NCI-H1092 treated with DMSO at 0.1 percent for 48 hours (cell line): ENCODE measurements around the gene MASP1.

Experiments used
- DNase-seq: peaks from one replicate; lab custom pipeline; 2025; lab: John Stamatoyannopoulos, UW

Gene MASP1, protein sequence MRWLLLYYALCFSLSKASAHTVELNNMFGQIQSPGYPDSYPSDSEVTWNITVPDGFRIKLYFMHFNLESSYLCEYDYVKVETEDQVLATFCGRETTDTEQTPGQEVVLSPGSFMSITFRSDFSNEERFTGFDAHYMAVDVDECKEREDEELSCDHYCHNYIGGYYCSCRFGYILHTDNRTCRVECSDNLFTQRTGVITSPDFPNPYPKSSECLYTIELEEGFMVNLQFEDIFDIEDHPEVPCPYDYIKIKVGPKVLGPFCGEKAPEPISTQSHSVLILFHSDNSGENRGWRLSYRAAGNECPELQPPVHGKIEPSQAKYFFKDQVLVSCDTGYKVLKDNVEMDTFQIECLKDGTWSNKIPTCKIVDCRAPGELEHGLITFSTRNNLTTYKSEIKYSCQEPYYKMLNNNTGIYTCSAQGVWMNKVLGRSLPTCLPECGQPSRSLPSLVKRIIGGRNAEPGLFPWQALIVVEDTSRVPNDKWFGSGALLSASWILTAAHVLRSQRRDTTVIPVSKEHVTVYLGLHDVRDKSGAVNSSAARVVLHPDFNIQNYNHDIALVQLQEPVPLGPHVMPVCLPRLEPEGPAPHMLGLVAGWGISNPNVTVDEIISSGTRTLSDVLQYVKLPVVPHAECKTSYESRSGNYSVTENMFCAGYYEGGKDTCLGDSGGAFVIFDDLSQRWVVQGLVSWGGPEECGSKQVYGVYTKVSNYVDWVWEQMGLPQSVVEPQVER

DNA sequence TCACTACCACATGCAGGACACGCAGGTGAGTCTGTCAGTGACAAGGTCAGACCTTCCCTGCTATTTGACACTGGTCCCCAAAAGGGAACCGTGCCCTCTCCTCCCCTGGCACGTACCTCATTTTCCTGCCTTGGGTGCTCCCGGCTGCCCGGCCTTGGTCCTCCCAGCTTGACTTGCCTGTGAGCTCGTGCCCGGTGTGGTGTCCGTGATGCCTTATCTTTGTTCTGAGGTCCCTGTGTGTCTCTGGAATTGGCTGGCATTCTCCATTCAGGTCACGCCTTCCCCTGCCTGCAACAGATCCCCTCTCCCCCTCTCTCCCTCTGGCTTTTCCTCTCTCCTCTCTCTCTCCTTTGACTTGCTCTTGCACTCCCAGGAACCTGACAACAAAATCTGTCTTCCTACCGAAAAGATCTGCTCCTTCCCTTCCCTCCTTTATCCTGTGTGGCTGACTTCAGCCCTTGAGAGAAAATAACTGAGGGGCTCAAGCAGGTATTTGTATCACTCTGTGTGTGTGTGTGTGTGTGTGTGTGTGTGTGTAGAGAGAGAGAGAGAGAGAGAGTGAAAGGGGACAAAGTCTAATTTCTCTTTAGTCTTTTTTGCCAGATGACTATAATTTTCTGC is at the start of gene MASP1:
Gene MASP1, minus strand, starts transcription at position 226 of the 621 bp plus-strand sequence. Its CDS starts 105 bp downstream, at position 121.
- no peak for DNase-seq

DNA sequence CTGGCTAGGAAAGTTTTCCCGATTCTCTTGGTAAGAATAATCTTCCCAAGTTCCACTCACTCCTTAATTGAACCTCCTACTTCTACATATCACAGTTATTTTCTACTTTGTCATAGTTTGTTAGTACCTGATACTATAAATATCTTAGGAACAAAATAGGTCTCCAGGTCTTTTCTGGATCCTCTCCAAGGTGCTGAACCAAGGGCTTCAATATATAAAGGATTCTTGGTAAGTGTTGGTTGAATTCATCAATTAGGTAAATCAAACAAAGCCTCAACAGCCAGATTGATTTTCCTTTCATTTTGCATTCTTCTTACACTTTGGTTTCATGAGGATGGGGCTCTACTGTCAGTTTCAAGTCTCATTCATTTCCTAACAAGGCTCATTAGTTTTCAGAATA is 49.0 kb upstream of the MASP1 start:
- DNase-seq: no peak

DNA sequence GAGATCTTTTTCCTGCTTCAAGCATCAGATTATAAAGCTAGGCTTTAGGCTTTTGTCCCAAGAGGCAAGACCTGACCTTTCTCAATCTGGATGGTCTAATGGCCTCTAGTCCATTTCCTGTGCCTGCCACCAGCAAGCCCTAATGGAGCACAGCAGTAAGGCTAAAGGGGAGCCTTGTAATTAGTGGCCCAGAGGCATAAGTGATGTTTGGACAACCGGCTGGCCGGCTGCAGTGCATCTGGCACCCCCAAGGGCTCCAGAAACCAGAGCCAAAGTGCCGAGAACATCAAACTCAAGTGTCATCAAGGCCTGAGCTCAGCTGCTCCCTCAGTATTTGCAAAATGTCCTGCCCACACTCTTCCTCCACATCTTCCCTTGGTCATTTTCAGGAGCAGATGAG is 44.8 kb upstream of the MASP1 start:
- peak; percentile 71 for DNase-seq

DNA sequence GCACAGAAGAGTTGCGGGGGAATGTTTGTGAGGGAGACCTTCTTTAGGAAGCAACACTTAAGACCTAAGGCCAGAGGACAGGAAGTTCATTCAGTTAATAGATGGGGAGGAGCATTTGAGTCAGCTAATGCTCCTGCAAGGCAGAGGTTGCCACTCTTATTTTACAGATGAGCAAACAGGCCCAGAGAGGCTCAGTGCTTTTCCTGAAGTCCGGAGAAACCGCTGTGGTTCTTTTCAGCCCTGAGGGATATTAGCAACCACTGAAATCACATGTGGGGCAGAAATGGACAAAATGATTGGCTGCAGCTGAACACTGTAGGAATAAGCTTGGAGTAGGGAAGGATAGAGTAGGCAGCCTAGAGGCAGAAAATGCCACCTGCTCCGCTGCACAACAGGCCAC is 43.4 kb upstream of the MASP1 start:
- DNase-seq: no peak

DNA sequence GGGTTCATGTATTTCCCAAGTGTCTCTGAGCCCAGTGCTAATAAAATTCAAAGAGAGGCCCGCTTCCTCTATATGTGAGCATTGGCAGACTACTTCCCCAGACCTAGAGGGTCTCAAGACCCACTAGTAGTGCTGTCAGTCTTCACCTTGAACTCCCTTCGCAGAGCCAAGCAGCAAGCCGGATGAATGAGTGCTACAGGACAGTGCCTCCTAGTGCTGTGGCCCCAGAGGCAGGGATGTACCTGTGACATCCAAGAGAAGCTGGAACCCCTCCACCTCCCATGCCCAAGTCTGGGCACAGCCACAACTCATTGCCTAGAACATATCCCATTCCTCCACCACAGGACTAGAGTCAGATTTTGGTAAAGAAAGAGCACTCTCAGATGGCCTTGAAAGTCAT is 37.2 kb upstream of the MASP1 start:
- no peak for DNase-seq

DNA sequence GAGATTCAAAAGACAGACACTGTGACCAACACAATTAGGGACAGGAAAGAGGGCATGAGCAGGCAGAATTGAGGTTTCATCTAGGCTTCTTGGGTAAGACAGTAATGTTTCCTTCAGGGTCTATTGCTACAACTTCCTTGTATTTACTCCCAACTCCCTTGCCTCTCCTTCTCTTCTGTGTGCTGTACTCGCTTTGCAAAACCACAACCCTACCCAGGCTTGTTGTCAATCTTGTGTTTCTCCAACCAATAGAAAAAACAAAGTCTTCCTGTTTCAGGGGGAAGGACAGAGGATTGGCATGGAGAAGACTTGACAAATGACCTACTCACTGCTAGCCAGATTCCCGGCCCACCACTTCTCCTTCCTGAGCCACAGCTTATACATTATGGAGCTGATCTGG is 36.3 kb upstream of the MASP1 start:
- no peak for DNase-seq

DNA sequence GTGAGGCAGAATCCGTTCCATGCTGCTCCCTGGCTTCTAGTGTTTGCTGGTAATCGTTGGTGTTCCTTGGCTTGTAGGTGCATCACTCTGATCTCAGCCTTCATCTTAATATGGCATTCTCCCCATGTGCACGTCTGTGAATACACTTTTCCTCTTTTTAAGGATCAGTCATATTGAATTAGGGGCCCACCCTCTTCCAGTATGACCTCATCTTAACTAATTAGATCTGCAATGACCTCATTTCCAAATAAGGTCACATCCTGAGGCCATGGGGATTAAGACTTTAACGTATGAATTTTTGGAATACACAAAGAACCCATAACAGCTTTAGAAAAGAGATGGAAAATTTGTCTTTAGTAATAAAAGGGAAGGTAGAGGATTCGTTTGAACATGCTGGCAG is 34.1 kb upstream of the MASP1 start:
- no peak for DNase-seq

DNA sequence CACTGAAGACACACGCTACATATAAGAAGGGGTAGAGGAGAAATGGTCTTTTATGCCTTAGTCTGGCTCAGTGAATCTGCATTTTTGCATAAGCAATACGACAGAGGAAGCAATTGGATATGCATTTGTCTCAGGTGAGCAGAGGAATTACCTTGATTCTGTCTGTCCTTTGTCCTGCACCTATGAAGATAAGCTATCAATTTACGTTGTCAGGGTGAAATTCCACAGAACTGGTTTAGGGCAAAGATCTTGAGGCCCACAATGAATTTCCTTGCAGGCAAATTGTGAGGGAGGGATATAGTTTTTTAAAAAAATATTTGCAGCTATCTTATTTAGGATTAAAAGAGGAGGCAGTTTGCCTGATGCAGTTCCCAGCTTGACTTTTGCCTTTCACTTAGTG is 31.6 kb upstream of the MASP1 start:
- DNase-seq: no peak

DNA sequence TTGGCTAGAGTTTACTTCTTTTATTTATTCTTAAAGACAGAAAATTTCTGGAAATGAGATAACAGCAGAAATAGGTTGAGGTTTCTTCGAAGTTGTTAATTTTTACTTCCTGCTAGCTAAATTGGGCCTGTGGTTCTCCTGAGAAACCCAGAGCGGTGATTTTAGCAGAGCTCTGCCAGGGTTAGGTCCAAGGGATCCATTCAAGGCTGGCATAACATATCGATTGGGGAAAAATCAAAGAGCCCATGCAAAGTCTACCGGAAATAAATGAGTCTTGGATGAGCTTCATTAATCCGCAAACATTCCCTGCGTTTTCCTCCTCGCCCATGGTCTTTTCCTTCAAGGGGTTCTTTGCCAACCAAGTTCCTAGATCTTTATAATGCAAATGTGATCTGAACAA is 30.8 kb upstream of the MASP1 start:
- DNase-seq: no peak

DNA sequence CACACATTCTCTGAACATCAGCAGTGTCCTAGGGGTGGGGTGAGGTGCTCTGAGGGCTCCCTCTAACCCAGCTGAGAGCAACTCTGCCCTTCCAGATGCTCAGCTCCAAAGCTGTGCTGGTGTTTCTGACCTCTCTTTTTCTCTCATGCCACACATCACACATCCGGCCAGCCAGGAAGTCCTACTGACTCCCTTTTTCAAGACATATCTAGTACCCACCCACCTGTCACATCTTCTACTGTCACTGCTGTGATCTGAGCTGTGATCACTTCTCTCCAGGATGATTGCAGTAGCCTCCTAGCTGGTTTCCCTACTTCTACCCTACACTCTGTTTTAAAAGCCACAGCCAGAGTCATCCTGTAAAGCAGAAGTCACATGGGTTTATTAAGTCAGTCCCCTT is 30.2 kb upstream of the MASP1 start:
- DNase-seq: no peak

DNA sequence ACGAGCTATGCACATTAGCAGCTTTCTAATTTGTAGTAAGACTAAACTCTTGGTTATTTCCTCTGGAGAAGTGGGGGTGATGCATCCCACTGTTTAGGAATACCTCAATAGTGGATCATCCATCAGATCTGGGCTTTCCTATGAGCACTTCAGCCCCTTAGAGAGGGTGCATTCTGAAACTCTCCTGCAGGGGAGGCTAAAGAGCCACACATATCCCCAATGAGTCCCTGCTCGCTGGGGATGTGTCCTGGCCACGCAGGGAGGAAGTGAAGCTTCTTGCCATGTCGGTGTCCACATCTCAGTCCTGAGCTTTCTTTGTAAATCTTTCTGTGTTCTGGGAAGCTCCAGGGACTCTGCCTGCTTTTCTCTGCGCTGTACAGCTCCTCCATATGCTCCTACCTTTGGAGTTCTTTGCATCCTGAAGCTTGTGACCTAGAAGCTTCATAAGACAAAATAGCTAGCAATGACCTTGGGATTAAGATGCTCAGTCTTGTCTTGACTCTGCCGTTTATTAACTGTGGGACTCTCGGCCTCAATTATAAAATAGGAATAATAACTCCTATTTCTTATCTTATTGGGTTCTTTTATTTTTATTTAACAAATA is 28.3 kb upstream of the MASP1 start:
- DNase-seq: peak; percentile 63

DNA sequence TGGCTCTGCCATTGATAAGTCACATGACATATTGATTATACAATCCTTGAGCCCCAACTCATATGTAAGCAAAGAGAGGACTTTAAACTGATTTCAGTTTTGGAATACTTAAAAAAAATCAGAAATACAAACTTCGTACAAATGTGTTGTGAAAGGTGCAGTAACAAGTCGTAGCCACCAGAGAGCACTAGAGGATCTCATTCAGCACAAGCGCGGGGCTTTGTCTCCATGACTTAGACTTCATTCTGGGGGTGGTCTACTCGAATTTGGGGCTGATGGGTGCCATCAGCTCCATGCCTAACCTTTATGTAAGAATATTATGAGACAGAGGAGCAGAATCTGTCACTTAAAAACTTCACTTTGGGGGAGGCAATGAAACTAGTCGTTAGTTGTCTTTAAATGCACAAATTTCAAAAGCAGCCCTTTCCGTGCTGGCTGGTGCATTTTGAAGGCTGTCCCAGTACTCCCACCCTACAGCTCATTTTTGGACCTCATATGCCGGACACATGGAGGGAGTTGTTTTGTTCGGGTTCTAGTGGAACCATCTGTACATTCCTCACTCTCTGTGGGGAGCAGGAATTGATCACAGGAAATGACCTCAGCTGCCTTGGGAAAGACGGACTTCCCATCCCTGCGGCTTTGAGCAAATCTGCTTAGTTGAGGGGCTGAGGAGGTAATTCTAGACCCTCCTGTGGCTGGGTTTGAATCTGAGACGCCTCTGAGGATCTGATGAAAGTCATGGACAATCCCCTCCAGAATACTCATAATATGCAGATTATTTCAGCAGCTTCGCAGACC is 27.5 kb upstream of the MASP1 start:
- peak; percentile 55 for DNase-seq

DNA sequence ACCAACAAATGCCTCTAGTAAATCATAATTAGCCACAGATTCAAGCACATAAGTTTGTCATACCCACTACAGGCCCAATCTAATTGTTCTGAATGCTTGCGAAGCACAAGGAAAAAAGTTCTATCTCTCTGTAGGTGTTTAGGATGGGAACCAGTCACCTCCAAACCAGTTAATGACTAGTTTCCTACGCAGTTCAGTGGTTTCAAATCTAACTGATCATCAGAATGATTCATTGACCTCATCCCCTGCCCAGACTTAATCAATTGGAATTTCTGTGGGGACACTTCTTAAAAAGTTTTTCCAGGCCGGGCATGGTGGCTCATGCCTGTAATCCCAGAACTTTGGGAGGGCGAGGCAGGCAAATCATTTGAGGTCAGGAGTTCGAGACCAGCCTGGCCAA is 24.3 kb upstream of the MASP1 start:
- no peak for DNase-seq

DNA sequence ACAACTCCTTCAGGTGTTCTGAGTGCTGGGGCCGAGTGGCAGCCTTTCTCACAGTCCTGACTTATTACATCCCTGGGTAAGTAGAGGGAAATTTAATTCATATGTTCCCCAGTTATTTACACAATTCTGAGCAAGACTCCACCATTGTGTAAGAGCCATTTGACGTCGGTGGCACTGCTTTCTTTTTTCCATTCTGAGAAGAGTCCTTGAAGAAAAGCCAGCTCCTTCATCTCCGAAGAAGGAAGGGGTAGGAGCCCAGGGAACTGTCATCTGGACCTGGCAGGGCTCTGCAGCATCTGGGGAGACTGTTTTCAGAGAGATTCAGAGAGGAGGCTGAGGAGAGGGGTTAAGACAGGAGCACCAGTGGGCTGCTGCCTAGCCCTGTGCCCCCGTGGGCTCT is 22.6 kb upstream of the MASP1 start:
- no peak for DNase-seq

DNA sequence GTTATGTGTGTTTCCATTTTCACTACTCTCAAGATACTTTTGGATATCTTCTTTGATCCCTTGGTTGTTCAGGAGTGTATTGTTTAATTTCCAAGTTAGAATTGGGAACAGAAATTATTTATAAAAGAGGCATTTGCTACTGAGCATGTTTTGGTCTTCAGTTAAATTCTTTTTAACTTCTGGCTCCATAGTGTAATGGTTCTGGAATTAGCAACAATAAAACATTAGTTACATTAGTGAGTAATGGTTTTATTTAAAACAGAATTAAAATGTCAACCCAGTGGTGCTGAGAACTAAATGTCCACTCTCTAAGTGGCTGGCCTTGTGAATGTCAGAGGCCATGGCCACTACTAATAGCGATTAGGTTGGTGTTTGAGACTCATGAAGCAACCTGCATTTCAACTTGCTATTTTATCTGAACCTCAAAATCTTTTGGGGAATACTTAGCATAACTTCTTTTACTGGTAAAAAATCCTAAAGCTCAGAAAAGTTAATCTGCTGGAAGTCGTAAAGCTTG is 19.5 kb upstream of the MASP1 start:
- no peak for DNase-seq

DNA sequence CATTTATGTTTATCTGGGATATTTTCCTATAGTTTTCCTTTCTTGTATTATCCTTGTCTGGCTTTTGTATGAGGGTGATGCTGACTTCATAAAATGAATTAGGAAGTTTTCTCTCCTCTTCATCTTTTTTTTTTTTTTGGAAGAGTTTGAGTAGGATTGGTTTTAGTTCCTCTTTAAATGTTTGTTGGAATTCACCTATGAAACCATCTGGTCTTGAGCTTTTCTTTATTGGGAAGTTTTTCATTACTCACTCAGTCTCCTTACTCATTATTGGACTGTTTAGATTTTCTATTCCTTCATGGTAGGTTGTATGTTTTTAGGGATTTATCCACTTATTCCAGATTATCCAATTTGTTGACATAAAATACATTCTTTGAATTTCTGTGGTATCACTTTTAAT is 18.7 kb upstream of the MASP1 start:
- no peak for DNase-seq

DNA sequence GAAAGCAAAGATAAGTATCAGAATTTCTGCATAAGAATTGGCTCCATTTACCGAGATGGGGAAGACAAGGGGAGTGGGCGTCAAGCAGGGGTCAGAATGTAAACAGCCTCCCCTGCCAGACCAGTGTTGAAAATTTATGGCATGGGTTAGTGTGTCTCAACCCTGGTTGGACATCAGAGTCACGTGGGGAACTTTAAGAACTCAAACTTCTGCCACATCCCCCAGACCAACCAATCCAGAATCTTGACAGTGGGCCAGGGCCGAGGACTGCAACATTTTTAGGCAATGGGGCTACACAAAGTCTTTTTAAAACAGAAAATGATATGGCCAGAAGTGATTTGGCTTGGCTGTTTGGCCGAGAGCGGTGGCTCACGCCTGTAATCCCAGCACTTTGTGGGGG is 14.3 kb upstream of the MASP1 start:
- DNase-seq: no peak

DNA sequence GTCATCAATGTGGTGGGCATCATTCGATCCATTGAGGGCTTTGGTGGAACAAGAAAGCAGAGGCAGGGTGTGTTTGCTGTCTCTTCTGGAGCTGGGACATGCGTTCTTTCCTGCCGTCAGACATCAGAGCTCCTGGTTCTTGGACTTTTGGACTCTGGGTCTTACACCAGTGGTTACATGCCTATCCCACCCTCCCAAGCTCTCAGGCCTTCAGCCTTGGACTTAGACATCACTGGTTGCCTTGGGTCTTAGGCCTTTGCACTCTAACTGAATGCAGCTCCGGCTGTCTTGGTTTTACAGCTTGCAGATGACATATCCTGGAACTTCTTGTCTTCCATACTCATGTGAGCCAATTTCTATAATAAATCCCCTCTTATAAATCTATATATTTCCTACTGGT is 8.1 kb upstream of the MASP1 start:
- no peak for DNase-seq

DNA sequence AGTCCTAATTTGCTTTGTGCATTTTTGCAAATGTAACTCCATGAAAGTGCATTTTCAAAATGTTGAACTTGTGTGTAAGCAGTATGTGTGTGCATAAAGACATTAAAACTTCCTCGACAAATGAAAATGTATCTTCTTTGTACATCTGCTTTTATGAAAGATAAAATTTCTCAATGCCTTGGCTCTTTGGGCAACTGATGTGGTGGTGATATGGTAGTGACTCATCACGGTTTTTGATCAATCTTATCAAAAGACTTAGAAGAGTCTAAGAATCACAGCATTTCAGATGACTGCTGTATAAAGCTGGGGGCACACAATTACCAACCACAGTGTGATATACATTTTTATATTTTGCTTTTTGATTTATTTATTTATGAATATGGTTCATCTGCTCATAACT is 5.4 kb upstream of the MASP1 start:
- no peak for DNase-seq

DNA sequence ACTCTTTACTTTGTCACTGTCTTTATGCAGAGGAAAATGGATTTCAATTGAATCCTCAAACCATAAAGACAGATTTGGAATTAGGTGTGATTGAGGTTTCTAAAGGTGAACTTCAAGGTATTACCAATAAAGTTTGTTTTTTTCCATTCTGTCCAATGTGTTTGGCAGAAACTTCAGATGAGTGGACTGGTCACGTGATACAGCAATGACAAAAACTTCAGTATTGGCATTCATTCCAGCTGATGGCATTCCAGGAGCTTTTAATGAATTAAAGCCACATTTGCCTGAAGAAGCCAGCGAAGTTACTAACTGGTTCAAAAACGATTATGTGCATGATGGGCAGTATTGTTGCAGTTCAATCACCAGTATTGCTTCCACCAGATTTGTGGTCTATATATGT is 4.5 kb upstream of the MASP1 start:
- no peak for DNase-seq

DNA sequence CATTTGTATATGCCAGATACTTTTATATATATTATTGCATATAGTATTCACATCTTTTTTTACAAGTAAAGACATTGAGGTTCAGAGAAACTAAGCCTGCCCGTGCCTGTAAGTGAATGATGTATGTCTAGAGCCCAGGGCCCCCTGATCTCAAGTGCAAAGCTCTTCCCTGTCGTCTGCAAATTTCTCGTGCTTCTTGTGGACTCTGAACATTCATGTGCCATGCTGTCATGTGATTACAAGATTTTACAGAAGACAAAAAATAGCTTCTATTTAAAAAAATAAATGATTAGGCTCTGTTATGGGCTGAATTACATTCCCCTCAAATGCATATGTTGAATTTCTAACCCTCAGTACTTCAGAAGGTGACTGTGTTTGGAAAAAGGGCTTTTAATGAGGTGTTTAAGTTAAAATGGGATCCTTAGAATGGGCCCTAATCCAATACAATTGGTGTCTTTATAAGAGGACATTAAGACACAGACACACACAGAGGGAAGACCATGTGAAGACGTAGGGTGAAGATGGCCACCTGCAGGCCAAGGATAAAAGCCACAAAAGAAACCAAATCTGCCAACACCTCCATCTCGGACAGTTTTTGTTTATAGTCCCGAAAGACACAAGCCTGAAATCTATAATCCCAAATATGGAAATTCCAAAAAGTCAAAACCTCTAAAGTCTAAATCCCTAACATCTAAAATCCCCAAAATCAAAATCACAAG is 3.9 kb upstream of the MASP1 start:
- no peak for DNase-seq
